ENCODE data around the gene HIKESHI. TPM values are rescaled to one million over a fixed set of nuclear protein-coding genes. Genes with fewer than 3 reads are reported as not detected.
A peak's percentile ranks its signal among the peaks of the same experiment; 100 is the strongest.

Gene HIKESHI
- total RNA-seq, 6 experiments from 2014 or later = 38.9 to 51.7 (median 41.9) TPM

GRCh38 chr11:86261328-86261727 is 40.7 kb upstream of the HIKESHI start:
- Mint-ChIP-seq H3K9me3 (no peaks in the 10 kb centered on the region), H3K27ac (no peak overlapping the region), H3K36me3 (ENCODE audit: low read depth) (peaks cover 20% of the 10 kb centered on the region), H3K4me1 (ENCODE audit: low read depth) (no peaks in the 10 kb centered on the region), H3K4me3 (no peak overlapping the region), H3K27me3 (ENCODE audit: insufficient read depth) (no peaks in the 10 kb centered on the region)
- no peak for DNase-seq
- TF ChIP-seq CTCF (IDR thresholded peaks at IDR 0.05) = no peak

DNA sequence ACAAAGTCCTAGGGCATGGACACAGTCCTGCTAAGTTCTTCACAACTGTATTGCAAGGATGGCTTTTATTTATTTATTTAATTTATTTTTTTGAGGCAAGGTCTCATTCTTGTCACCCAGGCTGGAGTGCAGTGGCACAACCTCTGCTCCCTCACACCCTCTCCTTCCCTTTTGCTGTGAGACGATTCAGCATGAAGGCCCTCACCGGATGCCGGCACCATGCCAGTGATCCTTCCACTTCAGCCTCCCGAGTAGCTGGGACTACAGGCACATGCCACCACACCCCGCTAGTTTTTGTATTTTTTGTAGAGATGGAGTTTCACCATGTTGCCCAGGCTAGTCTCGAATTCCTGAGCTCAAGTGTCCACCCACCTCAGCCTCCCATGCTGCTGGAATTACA is 39.7 kb upstream of the HIKESHI start:
- Mint-ChIP-seq H3K9me3 (no peaks in the 10 kb centered on the region), H3K27ac (no peak overlapping the region), H3K4me1 (ENCODE audit: low read depth) (no peaks in the 10 kb centered on the region), H3K4me3 (no peak overlapping the region), H3K27me3 (ENCODE audit: insufficient read depth) (no peaks in the 10 kb centered on the region), H3K36me3 (ENCODE audit: low read depth) (peaks cover 16% of the 10 kb centered on the region)
- TF ChIP-seq CTCF (IDR thresholded peaks at IDR 0.05) = no peak
- DNase-seq = no peak

GRCh38 chr11:86264649-86265048 is 37.4 kb upstream of the HIKESHI start:
- Mint-ChIP-seq H3K4me3 (no peak overlapping the region), H3K9me3 (no peaks in the 10 kb centered on the region), H3K4me1 (ENCODE audit: low read depth) (no peaks in the 10 kb centered on the region), H3K27me3 (ENCODE audit: insufficient read depth) (no peaks in the 10 kb centered on the region), H3K36me3 (ENCODE audit: low read depth) (peaks cover 16% of the 10 kb centered on the region), H3K27ac (no peak overlapping the region)
- no peak for TF ChIP-seq CTCF (IDR thresholded peaks at IDR 0.05)
- no peak for DNase-seq

- Mint-ChIP-seq H3K36me3 (ENCODE audit: low read depth) (peaks cover 20% of the 10 kb centered on the region), H3K27ac (no peak overlapping the region), H3K4me3 (no peak overlapping the region), H3K4me1 (ENCODE audit: low read depth) (no peaks in the 10 kb centered on the region), H3K27me3 (ENCODE audit: insufficient read depth) (no peaks in the 10 kb centered on the region), H3K9me3 (no peaks in the 10 kb centered on the region)
- no peak for TF ChIP-seq CTCF (IDR thresholded peaks at IDR 0.05)
- DNase-seq = no peak
Observed at GRCh38 chr11:86265194-86265593, 36.8 kb upstream of the HIKESHI start.

DNA sequence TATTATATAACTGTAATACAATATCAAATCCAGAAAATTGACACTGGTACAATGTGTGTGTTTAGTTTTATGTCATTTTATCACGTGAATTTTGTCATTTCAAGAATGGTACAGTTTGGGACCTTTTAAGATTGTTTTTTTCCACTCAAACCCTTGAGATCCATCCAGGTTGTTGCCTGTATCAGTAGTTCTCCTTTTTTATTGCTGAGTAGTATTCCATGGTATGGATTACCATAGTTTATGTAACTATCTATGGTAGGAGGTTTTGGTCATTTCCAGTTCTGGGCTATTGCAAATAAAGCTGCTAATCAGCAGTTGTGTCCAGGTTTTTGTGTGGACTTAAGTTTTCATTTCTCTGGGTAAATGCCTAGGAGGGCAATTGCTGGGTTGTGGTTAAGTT is 32.4 kb upstream of the HIKESHI start:
- Mint-ChIP-seq H3K27me3 (ENCODE audit: insufficient read depth) (no peaks in the 10 kb centered on the region), H3K4me1 (ENCODE audit: low read depth) (no peaks in the 10 kb centered on the region)
- TF ChIP-seq CTCF (IDR thresholded peaks at IDR 0.05) = no peak

DNA sequence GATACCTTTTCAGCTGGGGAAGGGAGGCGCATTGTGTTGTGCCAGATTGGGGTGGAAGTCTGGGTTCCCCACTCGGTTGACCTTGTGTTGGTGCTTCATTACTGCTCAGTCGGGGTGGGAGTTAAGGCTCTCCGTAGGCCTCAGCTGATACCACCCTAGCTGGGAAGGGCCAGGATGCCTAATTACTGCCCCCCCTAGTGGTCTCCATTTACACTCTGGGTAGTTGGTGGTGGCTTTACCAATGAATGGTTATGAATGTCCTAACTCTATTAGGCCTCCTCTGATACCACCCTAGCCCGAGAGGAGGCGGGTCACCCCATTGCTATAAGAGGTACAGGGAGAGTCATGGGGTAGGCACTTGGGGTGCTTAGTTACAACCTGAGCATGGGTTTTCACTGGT is 27.5 kb upstream of the HIKESHI start:
- no peak overlapping the region for H3K27ac Mint-ChIP-seq
- H3K9me3 Mint-ChIP-seq = no peaks in the 10 kb centered on the region
- H3K36me3 Mint-ChIP-seq (ENCODE audit: low read depth) = peaks cover 40% of the 10 kb centered on the region
- DNase-seq = no peak
- H3K4me3 Mint-ChIP-seq = no peak overlapping the region
- H3K27me3 Mint-ChIP-seq (ENCODE audit: insufficient read depth) = no peaks in the 10 kb centered on the region; the same call in 1 of the 2 replicates
- TF ChIP-seq CTCF (IDR thresholded peaks at IDR 0.05) = peak; percentile 56; the same call in 1 of the 2 replicates
- no peaks in the 10 kb centered on the region for H3K4me1 Mint-ChIP-seq (ENCODE audit: low read depth)

More for the DNA sequence above, 32.4 kb upstream of the HIKESHI start:
- peaks cover 19% of the 10 kb centered on the region; the same call in 1 of the 2 replicates for H3K36me3 Mint-ChIP-seq (ENCODE audit: low read depth)
- H3K27ac Mint-ChIP-seq = no peak overlapping the region
- DNase-seq = no peak
- no peak overlapping the region for H3K4me3 Mint-ChIP-seq
- H3K9me3 Mint-ChIP-seq = no peaks in the 10 kb centered on the region
